GM04503 (cell line): Measurements from ENCODE around the gene WWTR1.

Experiments used
- DNase-seq: peaks from one replicate; pipeline ENCODE4 v3.0.0-alpha.2; 2012; ENCODE audit warnings: low read depth

WWTR1 gene

DNA sequence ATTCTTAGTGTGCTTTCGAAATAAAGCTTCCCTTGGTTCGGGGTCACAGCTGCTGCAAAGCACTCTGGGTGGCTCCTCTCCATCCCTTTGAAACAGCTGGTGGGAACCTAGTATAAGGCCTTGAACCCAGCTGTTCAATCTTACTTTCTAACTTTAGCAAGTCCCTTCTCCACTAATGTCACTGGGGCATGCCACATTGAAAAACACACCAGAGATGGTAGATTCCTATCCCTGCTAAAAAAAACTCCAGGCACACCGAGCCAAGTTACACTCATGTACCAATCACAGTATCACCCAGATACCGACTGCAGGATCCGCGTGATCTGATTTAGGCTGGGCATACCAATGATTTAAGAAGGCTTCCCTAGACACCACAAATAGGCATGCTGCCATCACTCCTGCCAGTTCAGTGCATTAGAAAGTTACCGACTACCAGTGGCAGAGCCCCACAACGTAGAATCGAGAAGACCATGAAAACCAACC, 65.0 kb downstream of the WWTR1 start:
- no peak for DNase-seq

DNA sequence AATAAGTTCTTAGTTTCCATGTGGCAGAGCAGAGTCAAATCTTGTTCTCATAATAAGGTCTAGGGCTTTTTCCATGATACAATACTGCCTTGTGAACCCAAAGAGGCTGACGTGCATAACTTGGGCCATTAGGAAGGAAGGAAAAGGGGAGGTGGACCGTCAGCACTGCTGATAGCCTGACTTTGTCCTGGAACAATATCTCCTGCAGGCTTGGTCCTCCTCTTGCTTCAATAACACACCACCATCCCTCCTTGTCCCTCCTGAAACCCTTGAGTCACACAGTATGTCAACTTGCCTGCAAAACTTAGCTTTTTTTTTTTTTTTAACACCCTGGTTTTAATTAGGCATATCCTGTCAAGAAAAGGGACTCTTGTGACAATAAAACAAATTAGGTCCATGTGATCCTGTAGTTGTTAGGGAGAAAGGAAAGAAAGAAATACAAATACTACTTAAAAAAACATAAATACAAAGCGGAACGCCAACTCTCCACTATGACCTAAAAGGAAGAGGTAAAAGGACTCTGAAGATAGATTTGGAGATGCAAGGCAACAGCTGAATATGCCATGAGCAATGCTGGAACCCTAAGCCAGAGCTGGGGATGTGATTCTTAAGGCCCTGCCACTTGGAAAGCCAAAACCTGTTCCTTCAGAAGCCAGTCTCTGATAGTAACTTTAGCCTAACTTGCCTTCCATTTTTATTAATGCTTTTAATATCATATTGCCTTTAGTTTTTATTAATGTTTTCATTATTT, 67.0 kb downstream of the WWTR1 start:
- DNase-seq, result no peak

DNA sequence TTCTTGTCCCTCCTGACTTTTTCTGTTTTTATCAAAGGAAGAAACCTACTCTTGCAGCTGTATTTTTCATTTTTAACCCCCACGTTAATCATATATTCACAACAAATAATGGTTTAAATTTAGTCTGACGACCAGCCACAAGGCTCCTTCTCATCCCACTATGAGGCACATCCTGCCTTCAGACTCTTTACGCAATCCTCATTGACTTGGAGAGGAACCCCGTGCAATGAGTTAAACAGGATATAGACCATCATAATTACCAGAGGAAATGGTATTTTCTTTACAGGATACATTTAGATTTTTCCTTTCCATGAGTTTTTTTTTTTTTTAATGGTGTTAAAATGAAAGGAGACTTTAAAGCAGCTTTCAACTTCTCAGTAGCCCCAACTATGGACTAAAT, 68.5 kb downstream of the WWTR1 start:
- DNase-seq, result no peak

DNA sequence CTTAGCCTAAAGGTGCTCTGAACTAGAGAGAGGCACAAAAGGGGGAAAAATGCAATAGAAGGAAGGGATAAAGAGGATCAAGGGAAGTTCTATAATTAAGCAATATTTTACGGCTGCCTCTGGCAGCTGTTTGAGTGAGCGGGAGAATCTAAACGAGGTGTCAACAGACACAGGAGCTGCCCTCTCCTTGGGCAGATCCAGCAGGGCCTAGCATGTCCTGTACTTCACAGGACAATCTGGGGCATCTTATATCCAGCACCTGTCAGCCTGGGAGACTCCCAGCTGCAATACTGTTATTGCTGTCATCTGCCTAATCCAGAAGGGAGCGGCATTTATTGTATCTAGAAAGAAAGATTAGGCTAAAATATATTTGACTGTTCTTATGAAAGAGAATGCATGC, 68.9 kb downstream of the WWTR1 start:
- DNase-seq, result no peak

DNA sequence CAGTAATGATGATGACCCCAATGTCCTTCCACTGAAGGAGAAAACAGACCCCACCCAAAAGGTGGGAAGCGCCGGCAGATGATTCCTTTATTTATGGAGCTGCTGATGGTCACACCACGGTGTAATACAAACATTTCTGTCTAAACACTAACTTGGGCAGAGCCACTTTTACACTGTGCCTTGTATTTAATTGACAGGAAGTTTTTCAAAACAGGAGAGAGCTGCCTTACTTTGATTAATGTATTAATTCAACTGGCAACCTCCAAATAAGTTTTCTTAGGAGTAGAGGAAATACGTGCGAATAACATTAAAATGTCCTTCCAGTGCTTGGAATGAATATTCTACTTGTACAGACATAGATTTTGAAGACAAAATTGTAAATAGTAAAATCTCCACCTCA, 70.4 kb downstream of the WWTR1 start:
- no peak for DNase-seq

DNA sequence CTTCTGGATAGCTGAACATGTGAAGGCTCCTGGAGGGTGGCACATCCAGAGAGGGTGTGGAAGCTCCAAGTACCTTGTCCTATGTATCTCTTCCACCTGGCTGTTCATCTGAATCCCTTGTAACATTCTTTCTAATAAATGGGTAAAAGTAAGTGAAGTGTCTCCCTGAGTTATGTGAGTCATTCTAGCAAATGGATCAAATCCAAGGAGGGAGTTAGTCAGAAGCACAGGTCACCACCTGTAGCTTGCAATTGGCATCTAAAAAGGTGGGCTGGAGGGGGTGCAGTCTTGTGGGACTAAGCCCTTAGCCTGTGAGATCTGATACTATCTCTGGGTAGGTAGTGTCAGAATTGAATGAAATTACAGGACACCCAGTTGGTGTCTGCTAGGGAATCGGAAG, 71.0 kb downstream of the WWTR1 start:
- no peak for DNase-seq

DNA sequence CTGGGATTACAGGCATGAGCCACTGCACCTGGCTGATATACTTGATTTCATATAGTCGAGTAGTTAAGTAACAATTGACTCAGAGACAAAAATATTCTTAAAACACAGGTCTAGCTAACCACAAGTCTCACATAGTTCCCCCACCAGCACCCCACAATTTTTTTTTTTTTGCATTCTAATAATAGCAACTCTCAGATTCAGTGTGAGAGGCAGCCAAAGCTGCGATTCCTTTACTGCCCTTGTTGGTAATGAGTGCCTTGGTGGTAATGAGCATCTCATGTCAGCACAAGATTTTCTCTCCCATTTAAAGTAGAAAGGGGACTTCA, 72.5 kb downstream of the WWTR1 start:
- no peak for DNase-seq

DNA sequence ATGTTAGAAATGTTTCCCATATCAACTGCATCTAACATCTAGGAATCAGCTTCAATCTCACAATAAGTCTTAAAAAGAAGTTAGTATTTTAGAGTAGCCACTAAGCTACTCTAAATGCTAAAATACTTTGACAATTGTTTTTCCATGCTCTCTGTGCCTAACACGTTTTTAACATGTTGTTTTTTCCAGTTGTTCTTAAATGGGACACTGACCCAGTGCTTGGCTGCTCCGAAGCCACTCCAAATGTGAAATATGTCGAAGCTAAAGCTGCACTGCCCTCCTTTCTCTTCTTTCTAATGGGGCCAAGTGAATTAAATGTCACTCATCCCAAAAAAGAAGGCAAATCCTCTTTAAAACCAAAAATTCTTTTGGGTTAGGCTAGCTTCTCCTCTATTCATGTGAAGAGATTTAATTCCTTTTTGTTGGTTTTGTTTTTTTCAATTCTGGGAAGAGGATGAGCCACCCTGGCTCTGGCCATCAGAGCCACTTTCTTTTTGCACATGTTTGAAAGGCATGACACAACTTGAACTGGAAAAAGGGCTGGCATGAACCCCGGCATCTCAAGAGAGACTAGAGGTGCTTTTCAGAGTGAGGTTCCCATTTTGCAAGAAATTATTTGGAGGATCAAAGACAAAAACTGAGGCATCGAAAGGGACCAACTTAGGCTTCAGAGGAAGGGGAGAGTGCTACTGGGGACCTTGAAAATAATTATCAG, 73.7 kb downstream of the WWTR1 start:
- DNase-seq, result no peak

DNA sequence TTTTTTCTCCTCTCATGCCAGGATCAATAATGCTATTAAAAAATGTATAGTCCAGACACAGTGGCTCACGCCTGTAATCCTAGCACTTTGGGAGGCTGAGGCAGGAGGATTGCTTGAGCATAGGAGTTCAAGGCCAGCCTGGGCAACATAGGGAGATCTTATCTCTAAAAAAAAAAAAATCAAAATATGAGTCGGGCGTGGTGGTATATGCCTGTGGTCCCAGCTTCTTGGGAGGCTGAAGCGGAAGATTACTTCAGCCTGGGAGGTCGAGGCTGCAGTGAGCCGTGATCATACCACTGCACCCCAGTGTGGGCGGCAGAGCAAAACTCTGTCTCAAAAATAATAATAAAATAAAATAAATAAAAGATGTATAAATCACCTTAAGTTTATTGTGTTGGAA, 75.4 kb downstream of the WWTR1 start:
- DNase-seq, result no peak

DNA sequence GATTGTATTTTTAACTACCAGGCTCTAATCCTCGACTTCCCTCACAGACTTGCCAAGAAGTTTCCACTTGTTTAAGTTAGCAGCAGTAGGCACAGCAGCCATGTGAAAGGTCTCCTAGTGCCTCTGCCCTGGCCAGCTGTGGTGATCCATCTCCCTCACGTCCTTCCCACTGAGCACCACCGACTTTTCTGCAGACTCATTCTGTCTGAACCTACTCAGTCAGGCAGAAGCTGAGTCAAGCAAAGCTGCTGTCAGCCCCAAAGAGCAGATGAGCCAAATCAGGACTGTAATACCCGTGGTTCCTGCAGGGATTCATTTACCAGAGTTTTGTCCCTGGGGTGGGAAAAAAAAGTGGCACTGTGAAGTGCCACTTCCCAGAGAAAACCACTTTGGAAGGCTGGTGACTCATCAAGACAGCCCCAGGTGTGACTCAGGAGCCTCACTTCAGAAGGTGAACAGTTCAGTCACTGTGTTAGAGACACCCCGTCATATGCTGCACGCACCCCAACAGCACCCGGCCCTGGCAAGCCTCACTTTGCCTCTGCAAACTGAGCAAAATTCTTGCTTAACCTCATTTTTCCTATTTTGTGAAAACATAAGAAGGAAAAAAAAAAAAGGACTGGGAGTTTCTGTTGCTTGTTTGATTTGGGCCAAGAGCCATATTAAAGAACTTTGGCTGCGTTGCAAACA, 76.0 kb downstream of the WWTR1 start:
- peak; percentile 75 for DNase-seq

DNA sequence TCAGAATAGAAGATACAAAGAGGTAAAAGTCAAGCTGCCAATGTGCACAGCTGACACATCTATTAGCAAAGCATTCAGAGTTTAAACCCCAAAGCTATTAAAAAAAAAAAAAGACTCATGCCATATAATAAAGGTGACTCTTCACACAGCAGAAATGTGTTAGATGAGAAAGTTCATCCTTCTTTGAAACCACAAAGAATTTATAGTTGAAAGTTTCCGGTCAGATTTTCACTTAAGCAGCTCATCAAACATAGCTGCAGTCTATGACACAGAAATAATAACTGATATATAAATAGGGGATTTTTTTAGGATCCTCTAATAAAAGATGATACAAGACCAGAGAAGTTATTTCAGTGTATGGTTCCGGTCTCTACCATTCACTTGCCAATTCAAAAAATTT, 76.6 kb downstream of the WWTR1 start:
- no peak for DNase-seq

DNA sequence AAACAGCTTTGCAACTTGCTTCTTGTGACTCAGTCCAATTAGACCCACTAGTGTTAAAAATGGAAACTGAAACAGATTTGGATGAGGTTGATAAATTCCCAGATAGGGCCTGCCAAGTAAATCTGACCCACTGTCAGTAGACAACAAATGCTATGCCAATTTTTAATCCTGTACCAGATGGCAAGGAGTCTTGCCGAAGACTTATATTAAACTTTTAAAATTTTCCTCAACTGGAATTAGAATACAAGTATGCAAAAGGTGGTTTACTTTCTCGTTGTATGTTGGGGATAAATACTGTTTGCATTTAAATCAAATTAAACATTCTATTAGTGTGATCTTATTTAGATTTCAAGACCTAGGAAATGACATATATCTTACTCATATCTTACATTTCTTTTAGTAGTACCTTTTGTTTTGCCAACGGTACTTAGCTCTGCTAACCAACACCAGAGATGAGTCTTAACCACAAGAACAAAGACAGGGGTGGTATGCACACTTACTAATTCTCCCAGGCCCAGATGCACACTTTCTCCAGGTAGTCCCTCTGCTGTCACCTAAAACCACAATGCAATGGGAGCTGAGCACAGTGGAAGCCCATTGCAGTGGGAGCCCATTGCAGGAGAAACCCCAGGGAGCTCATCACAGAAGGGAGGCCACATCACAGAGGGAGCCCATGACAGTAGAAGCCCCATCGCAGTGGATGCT, 77.8 kb downstream of the WWTR1 start:
- DNase-seq, result no peak

DNA sequence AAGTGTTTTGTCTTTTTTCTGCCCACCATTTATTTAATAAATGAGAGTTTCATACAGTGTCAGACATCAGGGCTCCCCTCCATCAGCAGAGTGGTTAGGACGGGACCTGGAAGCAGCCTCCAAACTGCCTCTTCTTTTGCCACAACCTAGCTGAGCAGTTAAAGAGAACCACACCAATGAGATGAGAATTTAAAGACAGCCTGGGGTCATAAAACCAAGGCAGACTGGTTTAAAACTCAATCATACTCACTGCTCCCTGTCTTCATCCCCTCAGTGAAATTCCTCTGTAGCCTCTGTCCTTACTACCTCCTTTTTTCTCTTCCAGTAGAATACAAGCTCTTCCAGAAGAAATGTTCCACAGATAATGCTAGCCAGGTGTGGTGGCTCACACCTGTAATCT, 78.7 kb downstream of the WWTR1 start:
- no peak for DNase-seq

DNA sequence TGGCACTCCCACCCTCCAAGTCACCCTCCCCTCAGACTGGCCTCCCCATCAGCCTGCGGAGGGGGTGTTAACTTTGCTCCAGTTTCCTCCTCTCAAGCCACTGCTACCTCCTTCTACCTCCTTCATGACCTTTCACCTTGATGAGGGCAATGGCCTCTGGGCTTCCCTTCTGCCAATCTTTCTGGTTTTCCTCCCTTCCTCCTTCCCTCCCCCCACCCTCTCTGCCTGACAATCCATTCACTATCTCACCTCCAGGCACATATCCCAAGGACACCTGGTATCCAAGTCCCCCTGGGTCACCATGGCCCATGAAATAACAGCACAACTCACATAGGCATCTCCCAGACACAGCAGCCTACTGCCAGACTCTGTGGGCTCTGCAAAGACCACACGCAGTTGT, 80.0 kb downstream of the WWTR1 start:
- no peak for DNase-seq

DNA sequence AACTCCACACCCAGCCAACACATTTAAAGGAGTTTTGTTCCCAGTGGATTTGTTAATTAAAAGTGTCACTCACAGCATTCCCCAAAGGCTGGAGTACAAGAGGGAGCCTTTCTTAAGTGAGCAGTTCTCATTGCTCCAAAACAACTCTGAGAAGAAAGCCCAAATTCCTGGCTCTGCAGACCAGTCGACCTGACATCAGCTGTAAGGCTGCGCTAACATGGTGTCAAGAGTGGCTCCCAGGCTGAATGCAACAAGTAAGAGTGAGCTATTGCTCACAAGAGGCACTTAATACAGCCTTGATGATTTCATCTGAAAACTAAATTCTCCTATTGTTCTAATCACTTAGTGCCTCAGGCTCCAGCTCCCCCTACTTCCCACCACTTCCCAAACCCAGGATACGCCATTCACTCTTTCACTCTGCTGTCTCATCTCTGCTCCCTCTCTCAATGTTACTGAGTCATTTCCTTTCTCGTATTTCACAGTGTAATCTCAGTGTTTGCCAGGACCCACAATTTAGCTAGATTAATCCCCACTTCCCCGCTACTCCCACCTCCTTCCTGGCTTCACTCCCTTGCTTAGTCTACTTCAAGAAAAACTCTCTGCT, 81.8 kb downstream of the WWTR1 start:
- peak; percentile 91 for DNase-seq

DNA sequence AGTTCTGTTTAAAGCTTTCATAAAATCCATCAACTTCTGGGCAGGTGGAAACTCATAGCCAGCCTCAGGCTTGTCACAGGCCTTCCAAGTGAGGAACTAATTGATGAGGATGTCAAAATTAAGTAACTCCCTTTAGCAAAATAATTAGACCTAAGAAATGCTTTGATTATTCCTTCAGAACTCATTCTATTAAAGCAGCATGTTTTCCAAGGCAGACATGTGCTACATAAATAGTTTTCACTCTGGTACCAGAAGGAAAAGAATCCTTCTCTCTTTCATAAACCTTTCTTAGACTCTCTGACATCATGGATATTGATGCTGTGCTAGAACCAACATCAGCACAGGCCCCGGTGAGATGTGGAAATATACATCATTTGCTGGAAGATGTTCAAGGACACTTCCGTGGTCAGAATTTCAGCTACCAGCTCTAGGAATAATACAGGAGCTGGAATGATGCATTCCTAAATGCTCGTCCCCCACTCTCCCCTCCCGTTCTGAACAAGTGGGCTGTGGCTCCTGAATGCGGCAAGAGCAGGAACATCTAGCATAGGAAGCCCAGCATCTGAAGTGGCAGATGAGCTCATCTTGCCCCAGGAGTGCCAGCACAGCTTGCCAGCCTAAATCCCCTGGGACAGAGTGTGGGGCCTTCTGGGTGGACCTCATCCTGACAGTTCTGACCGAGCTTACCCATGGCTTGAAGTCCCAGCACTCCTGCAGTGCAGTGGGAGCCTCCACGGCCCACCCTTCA, 82.4 kb downstream of the WWTR1 start:
- no peak for DNase-seq

DNA sequence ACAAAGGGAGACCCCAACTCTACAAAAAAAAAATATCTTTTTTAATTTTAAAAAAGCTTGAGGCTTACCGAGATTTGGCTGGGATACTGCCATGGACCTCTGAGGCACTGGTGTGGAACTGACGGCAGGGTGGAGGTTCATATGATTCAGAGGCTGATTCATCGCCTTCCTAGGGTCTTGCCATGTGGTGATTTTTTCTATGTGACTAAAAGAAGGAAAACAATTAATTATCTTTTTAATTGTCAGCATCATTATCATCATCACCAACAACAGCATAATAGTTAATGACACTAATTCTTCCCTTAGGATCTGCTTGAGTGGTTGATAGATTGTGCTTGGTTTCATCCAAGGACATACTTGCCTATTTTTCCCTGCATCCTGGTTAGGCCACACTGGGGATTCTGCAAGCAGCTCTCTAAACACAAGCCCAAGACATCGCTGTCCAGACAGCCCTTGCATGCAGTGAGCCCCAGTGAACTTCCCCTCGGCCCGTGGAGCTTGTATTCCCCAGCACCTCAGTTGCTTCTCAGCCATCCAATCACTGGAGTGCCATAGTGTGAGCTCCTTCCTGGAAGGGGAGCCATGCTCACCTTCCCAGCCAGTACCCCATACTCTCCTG, 84.9 kb downstream of the WWTR1 start:
- no peak for DNase-seq

DNA sequence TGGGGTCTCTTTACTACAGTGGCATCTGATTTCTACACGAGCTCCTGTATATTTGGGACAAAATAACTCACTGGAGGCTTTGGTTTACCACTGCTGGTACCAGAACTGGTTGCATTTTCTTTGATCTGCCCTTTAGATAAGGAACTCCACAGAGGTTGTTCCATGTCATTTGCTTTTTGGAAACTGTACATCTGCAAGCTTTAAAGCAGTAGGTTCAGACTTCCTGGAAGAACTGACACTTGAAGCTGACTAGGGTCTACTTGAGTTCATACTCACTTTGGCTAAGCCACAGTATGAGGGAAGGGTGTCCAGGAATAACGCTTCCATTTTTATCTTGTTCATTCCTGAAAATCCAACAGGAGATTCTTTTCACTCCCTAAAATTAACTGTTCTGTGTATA, 86.4 kb downstream of the WWTR1 start:
- no peak for DNase-seq

DNA sequence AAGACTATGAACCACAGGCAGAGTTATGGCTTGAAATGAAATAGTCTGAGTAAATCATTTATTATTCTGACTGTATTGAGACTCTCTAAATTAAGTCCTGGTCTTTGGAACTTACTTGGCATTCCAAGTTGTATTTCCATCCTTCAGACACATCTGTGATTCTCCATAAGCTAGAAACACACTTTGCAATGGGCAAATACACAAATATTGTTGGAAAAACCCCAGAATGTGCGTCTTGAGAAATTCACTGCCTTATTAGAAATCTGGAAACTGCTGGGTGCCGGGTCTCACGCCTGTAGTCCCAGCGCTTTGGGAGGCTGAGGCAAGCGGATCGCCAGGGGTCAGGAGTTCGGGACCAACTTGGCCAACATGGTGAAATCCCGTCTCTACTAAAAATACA, 87.8 kb downstream of the WWTR1 start:
- DNase-seq, result no peak

DNA sequence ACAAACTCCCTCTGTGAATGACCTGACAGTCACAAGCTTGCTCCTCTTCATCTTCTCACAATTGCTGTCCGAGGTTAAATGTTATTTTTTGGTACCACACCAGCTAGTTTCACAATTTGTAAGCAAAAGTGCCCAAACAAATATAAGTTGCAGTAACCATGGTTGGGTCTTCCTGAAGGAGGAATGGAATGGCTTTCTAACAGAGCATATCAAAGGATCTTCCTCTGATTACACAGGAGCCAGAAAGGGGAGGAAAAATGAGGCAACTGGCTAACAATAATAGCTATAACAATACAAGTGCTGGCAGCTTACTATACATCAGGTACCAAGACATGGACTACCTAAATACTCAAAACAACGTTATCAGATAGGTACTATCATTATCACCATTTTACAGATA, 90.4 kb downstream of the WWTR1 start:
- no peak for DNase-seq
